Inflammatory macrophage (primary cell): ENCODE measurements around the gene AGBL1.

Experiments used
- DNase-seq, 2 donors: peaks; one replicate each; pipeline ENCODE4 v3.0.0-alpha.2; 2020 to 2022

AGBL1 gene

GRCh38 chr15:86247249-86247955 lies 167.7 kb downstream of the AGBL1 start:
- no peak for DNase-seq

- no peak for DNase-seq
These were observed 175.6 kb downstream of the AGBL1 start for GRCh38 chr15:86255247-86255646.

- no peak for DNase-seq
These were observed 177.0 kb downstream of the AGBL1 start for GRCh38 chr15:86256628-86257027.

- no peak for DNase-seq
These were observed 179.9 kb downstream of the AGBL1 start for GRCh38 chr15:86259589-86259988.

- no peak for DNase-seq
These were observed 183.6 kb downstream of the AGBL1 start for GRCh38 chr15:86263230-86263629.

GRCh38 chr15:86266896-86267484 lies 187.3 kb downstream of the AGBL1 start:
- DNase-seq: no peak

GRCh38 chr15:86267892-86268291 lies 188.2 kb downstream of the AGBL1 start:
- DNase-seq: no peak

- no peak for DNase-seq
These were observed 188.9 kb downstream of the AGBL1 start for GRCh38 chr15:86268558-86268957.

- DNase-seq: no peak
These were observed 193.6 kb downstream of the AGBL1 start for GRCh38 chr15:86273309-86273708.

GRCh38 chr15:86275361-86275760 lies 195.7 kb downstream of the AGBL1 start:
- DNase-seq: no peak

GRCh38 chr15:86278586-86278985 lies 198.9 kb downstream of the AGBL1 start:
- DNase-seq: no peak

GRCh38 chr15:86284635-86285034 lies 205.0 kb downstream of the AGBL1 start:
- no peak for DNase-seq

- DNase-seq: no peak
These were observed 215.8 kb downstream of the AGBL1 start for GRCh38 chr15:86295511-86295910.

- no peak for DNase-seq
These were observed 217.1 kb downstream of the AGBL1 start for GRCh38 chr15:86296769-86297168.

GRCh38 chr15:86300390-86301125 lies 220.9 kb downstream of the AGBL1 start:
- DNase-seq: no peak

GRCh38 chr15:86311568-86312280 lies 232.1 kb downstream of the AGBL1 start:
- no peak for DNase-seq

- no peak for DNase-seq
These were observed 232.8 kb downstream of the AGBL1 start for GRCh38 chr15:86312486-86312885.

- DNase-seq: no peak
These were observed 236.5 kb downstream of the AGBL1 start for GRCh38 chr15:86316216-86316615.

GRCh38 chr15:86316726-86317383 lies 237.2 kb downstream of the AGBL1 start:
- no peak for DNase-seq

GRCh38 chr15:86317384-86317740 lies 237.7 kb downstream of the AGBL1 start:
- no peak for DNase-seq

- no peak for DNase-seq
These were observed 243.0 kb downstream of the AGBL1 start for GRCh38 chr15:86322629-86323028.

- no peak for DNase-seq
These were observed 247.7 kb downstream of the AGBL1 start for GRCh38 chr15:86327230-86327865.
